Breast epithelium (tissue), 4 donors: ENCODE data around the gene SNAI3. TPM values are rescaled to one million over a fixed set of nuclear protein-coding genes. Genes with fewer than 3 reads are reported as not detected.
A peak's percentile ranks its signal among the peaks of the same experiment; 100 is the strongest.

ENCODE experiments used
- DNase-seq, 2 donors: peaks; one replicate each; pipeline ENCODE4 v3.0.0-alpha.2; 2019; ENCODE audit warnings: low spot score in 2 of 2
- H3K27ac ChIP-seq, 2 donors: fragments of 200-600 bp; sonication (generic) in 1 of 2; one replicate each; pipeline ENCODE4 v1.5.1; 2016 to 2019; ENCODE audit warnings: mild to moderate bottlenecking in 1 of 2
- H3K27me3 ChIP-seq, 2 donors: fragments of 200-600 bp; sonication (generic) in 1 of 2; one replicate each; pipeline versions ENCODE4 v1.5.1 to v1.6.0; 2017 to 2019; ENCODE audit warnings: control low read depth in 1 of 2, mild to moderate bottlenecking in 1 of 2
- H3K36me3 ChIP-seq: fragments of 200-600 bp; one replicate; pipeline ENCODE4 v1.5.1; 2019
- H3K4me1 ChIP-seq, 2 donors: fragments of 200-600 bp; sonication (generic); one replicate each; pipeline ENCODE4 v1.5.1; 2016 to 2019; ENCODE audit warnings: control low read depth in 1 of 2
- H3K4me3 ChIP-seq, 3 donors: fragments of 200-600 bp; sonication (generic); 1 replicate in 2 of 3; 2 replicates in 1 of 3; pipeline ENCODE4 v1.5.1; 2016 to 2019; ENCODE audit warnings: mild to moderate bottlenecking in 3 of 3, moderate library complexity in 2 of 3
- H3K9me3 ChIP-seq, 2 donors: fragments of 200-600 bp; sonication (generic) in 1 of 2; one replicate each; pipeline ENCODE4 v1.5.1; 2016 to 2019; ENCODE audit warnings: control low read depth in 1 of 2
- POLR2A ChIP-seq: fragments of 450-650 bp; IDR thresholded peaks from one replicate; pipeline ENCODE4 v1.6.1; 2016; ENCODE audit warnings: antibody characterized with exemption, mild to moderate bottlenecking, moderate library complexity
- POLR2AphosphoS5 ChIP-seq, 3 donors: sonication (generic); formaldehyde crosslinking; IDR thresholded peaks; one replicate each; pipeline ENCODE4 v1.6.1; 2017; ENCODE audit warnings: antibody characterized with exemption in 3 of 3
- intact Hi-C: fragments of 100-400 bp; cut with DNase I; formaldehyde crosslinking; loops from one replicate; pipeline ENCODE4 v1.15.1; 2023; ENCODE audit warnings: low total_unique reads
- total RNA-seq, 3 donors: library from RNA; depleted of rRNA; stranded (reverse); fragments of >200 nt; gene quantifications; one replicate each; pipeline ENCODE4 v1.1.0, GENCODE V29; 2016
- TF ChIP-seq, protein P1 (sequence below), 3 donors: fragments of 450-650 bp; IDR thresholded peaks; one replicate each; pipeline ENCODE4 v1.5.1; 2016 to 2017; ENCODE audit warnings: antibody characterized with exemption in 3 of 3, mild to moderate bottlenecking in 3 of 3, moderate library complexity in 3 of 3

SNAI3 gene
- total RNA-seq = under 1 TPM; 0.66 to 0.96 (median 0.73) TPM

- no peaks in the 10 kb centered on the region for H3K9me3 ChIP-seq
- intact Hi-C loops = no loop called here
- H3K27me3 ChIP-seq = peaks cover 0 to 22% of the 10 kb centered on the region in 2 donors
- H3K36me3 ChIP-seq = no peaks in the 10 kb centered on the region
- H3K27ac ChIP-seq = no peak within 1 kb of the TSS
- TF ChIP-seq, protein P1, sequence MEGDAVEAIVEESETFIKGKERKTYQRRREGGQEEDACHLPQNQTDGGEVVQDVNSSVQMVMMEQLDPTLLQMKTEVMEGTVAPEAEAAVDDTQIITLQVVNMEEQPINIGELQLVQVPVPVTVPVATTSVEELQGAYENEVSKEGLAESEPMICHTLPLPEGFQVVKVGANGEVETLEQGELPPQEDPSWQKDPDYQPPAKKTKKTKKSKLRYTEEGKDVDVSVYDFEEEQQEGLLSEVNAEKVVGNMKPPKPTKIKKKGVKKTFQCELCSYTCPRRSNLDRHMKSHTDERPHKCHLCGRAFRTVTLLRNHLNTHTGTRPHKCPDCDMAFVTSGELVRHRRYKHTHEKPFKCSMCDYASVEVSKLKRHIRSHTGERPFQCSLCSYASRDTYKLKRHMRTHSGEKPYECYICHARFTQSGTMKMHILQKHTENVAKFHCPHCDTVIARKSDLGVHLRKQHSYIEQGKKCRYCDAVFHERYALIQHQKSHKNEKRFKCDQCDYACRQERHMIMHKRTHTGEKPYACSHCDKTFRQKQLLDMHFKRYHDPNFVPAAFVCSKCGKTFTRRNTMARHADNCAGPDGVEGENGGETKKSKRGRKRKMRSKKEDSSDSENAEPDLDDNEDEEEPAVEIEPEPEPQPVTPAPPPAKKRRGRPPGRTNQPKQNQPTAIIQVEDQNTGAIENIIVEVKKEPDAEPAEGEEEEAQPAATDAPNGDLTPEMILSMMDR (IDR thresholded peaks at IDR 0.05) = no peak
- no peak for TF ChIP-seq POLR2A
- TF ChIP-seq POLR2AphosphoS5 (IDR thresholded peaks at IDR 0.05) = no peak
- H3K4me3 ChIP-seq = peak within 1 kb of the TSS; percentile 43 to 83 (median 64)
- H3K4me1 ChIP-seq = peaks cover 6 to 8% of the 10 kb centered on the region in 2 donors
- peak; percentile 81 to 86 for DNase-seq
Measured at GRCh38 chr16:88686439-88687253, at the start of gene SNAI3. Gene SNAI3 (minus strand): TSS chr16:88686507. CDS start chr16:88686406, 101 bp downstream.

DNA sequence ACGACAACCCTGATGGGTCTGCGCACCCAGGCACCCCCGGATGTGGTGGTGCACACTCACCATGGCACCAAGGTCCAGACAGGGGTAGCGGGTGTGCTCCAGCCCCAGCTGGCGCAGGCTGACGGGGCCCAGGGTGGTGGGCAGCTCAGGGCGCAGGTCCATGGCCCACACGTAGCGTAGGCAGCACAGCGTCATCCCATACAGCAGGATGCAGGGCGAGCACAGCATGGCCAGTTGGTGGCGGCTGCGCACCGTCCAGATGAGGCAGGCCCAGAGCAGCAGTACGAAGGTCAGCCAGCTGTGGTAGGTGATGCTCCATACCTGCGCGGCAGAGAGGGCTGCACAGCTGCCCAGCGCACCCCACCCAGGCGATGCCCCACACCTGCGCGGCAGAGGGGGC is 49.8 kb upstream of the SNAI3 start:
- Histone ChIP-seq H3K4me1 (peaks cover 0 to 4% of the 10 kb centered on the region in 2 donors), H3K36me3 (peaks cover 7% of the 10 kb centered on the region), H3K4me3 (no peak overlapping the region), H3K27me3 (no peaks in the 10 kb centered on the region), H3K27ac (no peak overlapping the region), H3K9me3 (no peaks in the 10 kb centered on the region)
- intact Hi-C loops = no loop called here
- TF ChIP-seq POLR2AphosphoS5 (IDR thresholded peaks at IDR 0.05) (no peak), POLR2A (no peak)
- TF ChIP-seq, protein P1 (IDR thresholded peaks at IDR 0.05) = no peak
- no peak for DNase-seq

DNA sequence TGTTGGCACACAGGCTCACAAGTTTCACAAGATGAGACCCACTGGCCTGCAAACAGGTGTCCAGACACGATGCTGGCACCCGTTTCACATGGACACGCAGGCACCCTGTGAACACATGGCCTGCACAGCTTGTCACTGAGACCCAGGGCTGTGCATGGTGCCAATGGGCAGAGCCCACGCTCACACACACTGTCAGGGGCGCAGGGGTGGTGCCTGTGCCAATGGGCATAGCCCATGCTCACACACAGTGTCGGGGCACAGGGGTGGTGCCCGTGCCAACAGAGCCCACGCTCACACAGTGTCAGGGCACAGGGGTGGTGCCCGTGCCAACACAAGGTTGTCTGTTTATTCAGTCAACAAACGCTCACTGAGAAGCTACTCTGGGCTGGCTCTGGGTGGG is 49.3 kb upstream of the SNAI3 start:
- Histone ChIP-seq H3K27ac (no peak overlapping the region), H3K36me3 (peaks cover 7% of the 10 kb centered on the region), H3K27me3 (no peaks in the 10 kb centered on the region), H3K4me1 (peaks cover 0 to 4% of the 10 kb centered on the region in 2 donors), H3K9me3 (no peaks in the 10 kb centered on the region), H3K4me3 (no peak overlapping the region)
- no peak for DNase-seq
- no peak for TF ChIP-seq POLR2A
- no peak for TF ChIP-seq POLR2AphosphoS5 (IDR thresholded peaks at IDR 0.05)
- TF ChIP-seq, protein P1 (IDR thresholded peaks at IDR 0.05) = no peak
- intact Hi-C loops = no loop called here

DNA sequence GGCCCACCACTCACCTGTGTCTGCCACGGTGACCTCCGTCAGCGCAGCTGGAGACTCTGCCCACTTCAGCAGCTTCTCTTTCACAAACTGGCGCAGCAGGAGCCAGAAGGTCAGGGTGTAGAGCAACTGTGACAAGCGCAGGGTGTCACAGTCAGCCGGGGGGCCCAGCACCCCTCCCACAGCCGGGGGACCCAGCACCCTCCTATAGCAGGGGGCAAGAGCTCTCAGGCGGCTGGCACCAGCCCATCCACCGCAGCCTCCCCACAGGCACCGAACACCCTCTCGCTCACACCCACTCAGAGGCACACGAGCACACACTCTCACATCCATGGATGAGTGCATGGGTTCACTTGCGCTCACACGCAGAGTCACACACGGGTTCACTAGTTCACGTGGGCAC is 48.8 kb upstream of the SNAI3 start:
- DNase-seq = no peak

GRCh38 chr16:88734361-88734728 is 48.0 kb upstream of the SNAI3 start:
- TF ChIP-seq, protein P1 (IDR thresholded peaks at IDR 0.05) = no peak
- TF ChIP-seq POLR2AphosphoS5 (IDR thresholded peaks at IDR 0.05) (no peak), POLR2A (no peak)
- intact Hi-C loops = no loop called here

More for the DNA sequence above, 48.8 kb upstream of the SNAI3 start:
- Histone ChIP-seq H3K4me3 (no peak overlapping the region), H3K27me3 (no peaks in the 10 kb centered on the region), H3K36me3 (peaks cover 7% of the 10 kb centered on the region), H3K4me1 (peaks cover 0 to 4% of the 10 kb centered on the region in 2 donors), H3K9me3 (no peaks in the 10 kb centered on the region), H3K27ac (no peak overlapping the region)
- intact Hi-C loops = no loop called here
- no peak for TF ChIP-seq POLR2AphosphoS5 (IDR thresholded peaks at IDR 0.05)
- no peak for TF ChIP-seq POLR2A
- TF ChIP-seq, protein P1 (IDR thresholded peaks at IDR 0.05) = no peak

More at GRCh38 chr16:88734361-88734728, 48.0 kb upstream of the SNAI3 start:
- H3K9me3 ChIP-seq = no peaks in the 10 kb centered on the region
- no peaks in the 10 kb centered on the region for H3K27me3 ChIP-seq
- peaks cover 7% of the 10 kb centered on the region for H3K36me3 ChIP-seq
- no peak overlapping the region for H3K4me3 ChIP-seq
- no peak for DNase-seq
- no peak overlapping the region for H3K27ac ChIP-seq
- peaks cover 0 to 4% of the 10 kb centered on the region in 2 donors for H3K4me1 ChIP-seq
